NCI-H1092 (cell line): ENCODE data around the gene GRID1.
"Not testable (repeated sequence)": the region's sequence is repeated elsewhere in the genome, so short reads cannot be mapped to it uniquely, and the experiment has no call there.

Experiments used
- DNase-seq: peaks from one replicate; lab custom pipeline; 2025; lab: John Stamatoyannopoulos, UW

The GRID1 gene

DNA sequence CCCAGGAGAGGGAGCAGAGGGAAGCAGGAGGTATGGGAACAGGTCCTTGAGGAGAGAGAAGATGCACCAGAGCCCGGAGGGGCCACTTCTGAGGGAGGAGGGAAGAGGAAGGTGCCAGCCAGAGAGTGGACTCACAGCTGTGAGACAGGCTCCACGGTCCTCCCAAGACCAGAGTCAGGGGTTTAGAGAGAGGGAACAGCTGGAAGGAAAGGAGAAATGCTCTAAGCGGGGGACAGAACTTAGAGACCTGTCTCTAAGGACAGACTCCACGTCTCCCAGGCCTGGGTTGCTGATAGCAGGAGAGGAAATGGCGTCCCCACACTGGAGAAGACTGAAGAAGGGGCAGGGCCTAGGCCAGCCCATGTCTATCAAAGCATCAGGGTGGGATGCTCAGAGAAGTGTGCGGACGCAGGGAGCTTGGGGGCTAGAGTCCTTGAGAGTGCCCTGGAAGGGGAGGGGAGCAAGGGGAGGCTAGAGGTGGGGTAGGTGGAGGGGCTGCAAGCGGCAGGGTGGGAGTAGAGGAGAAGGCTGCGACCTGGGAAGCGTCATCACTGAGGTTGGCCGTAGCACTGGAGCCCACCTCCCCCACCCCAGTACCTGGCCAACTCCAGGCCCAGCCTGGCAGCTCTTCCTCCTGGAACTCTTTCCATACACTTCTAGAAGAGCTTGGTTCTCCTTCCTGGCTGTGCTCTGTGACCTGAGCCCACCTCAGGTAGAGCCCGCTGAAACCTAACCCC is 25.6 kb upstream of the GRID1 start:
- DNase-seq, result no peak

DNA sequence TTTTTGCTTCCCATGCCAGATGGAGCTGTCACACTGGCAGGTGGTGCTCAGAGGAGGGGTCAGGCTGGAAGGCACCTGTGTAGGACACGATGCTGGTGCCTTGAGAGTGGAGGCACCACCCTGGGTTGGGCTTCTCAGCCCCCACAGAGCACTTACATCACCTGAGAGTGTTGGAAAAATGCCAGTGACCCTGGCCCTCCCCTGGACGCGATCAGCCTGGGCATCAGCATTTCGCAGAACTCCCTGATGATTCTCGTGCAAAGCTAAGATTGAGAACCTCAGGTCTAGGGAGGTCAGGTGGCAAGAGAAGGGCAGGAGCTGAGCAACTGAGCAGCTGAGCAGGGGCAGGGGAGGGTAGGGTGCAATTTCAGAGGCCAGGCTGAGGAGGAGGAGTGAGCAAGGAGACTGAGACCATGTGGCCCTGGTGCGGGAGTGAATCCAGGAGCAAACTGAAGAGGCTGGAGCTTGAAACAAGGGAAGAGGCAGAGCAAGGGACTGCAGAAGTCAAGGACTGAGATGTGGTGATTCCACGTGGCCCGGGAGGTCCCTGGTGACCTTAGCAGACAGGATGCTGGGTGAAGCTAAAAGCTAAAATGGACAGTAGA is 24.7 kb upstream of the GRID1 start:
- DNase-seq, result no peak

DNA sequence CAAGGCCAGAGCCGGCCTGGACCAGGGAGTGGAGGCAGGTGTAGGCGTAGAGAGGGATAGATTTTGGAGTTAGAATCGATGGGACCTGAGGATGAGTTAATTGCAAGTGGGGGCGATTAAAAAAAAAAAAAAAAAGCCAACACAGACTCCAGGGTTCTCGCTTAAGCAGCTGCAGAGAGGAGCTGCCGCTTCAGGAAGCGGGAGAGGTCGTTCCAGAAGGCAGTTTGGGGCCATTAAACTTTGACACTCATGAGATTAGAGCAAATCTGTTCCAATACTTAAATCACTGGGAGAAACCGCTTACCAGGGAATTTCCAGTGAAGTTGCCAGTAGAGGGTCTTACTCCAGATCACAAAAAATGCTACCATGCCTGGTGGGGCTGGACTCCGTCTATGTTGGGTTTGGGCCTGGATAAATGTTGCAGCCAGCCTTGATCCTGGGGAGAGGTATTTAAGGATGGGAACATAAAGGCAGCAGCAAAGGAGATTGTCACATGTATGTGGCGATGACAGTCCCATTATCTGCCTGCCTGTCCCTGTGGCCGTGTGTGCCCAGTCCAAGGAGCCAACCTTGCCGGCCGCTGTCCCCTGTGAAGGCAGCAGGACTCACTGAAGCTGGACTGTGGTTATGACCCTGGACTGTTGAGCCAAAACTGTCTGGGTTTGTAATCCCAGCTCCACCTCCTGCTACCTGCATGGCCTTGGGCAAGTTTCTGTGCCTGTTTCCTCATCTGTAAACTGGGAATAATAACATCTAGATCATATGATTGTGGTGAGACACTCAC is 23.9 kb upstream of the GRID1 start:
- no peak for DNase-seq

DNA sequence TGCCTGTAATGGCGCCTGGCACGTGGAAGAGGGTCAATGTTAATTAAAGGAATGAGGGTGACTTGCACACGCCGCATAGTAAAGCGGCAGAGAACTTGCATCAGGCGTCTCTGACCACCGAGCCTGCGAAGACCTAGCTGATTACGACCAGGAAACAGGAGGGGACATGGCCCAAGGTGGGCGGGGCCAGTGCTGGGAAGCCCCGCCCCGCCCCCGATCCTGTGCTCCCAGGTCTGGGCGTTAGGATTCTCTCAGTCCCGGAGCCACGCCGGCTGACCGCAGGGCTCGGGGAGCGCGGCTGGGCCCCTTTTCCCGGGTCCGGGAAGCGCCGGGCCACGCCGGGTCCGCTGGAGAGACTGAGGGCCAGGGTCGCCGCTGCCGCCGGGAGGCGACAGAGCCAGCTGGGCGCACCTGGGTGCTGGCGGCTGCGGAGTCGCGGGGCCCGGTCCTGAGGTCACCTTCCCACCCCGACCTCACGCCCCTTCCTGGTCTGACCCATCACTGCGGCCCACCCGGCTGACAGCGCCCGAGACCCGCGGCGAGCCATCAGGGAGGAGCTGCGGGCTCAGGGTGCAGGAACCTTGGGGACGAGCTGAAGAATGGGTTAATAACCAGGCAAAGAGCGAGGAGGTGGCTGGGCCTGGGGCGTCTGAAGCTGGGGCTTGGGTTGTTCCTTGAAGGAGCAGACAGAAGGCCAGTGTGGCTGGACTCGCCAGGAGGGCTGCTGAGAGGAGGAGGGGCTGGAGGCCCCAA is 23.0 kb upstream of the GRID1 start:
- DNase-seq, result no peak

DNA sequence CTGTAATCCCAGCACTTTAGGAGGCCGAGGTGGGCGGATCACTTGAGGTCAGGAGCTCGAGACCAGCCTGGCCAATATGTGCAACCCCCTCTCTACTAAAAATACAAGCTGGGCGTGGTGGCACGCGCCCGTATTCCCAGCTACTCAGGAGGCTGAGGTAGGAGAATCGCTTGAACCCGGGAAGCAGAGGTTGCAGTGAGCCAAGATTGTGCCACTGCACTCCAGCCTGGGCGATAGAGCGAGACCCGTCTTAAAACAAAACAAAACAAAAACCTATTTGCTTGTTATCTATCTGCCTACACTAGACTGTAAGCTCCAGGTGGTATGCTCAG is 22.5 kb upstream of the GRID1 start:
- not testable (repeated sequence) for DNase-seq

DNA sequence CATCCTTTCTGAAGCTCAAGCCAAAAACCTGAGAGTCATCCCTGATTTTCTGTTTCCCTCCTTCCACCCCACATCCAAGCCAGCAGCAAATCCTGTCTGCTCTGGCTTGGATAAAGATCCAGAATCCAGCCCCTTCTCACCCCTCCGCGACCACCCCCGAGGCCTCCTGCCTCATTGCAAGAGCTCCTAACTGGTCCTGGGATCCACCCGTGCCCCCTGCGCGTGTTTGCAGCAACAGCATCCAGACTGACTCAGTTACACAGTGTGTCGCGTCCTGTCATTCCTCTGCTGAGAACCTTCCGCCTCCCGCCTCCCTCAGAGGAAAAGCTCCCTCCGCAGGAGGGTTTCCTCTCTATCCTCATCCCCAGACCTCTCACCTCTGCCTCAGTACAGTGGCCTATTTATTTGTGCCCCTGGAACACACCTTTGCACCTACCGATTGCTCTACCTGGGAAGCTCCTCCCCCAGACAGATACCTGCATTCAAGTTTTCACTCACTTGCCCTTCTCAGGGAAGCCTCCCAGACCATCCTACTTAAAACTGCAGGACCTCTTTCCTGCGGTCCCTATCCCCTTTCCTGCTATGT is 21.6 kb upstream of the GRID1 start:
- no peak for DNase-seq

DNA sequence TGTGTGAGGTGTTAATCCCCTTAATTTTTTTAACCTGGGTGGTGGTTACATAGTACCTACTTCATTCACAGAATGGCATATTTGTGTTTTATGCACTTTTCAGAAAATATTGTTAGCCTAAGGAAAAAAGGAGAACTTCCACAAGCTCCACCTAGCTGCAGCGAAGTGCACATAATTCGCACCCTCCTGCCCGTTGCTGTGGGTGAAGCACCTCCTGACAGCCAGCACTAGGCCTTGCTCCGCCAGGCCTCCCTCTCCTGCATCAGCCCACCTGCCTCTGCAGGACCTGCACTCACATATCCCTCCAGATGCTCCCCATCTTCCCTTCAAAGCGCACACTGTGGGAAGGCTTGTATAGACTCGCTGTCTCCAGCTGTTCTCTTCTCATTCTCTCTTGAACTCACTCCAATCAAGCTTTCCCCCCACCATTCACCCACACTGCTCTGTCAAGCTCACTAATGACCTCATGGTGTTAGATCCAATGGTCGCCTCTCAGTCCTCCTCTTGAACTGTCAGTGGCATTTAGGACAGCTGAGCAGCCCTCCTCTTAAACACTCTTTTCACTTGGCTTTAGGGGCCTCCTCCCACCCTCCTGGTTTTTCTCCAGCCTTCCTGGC is 20.7 kb upstream of the GRID1 start:
- no peak for DNase-seq

DNA sequence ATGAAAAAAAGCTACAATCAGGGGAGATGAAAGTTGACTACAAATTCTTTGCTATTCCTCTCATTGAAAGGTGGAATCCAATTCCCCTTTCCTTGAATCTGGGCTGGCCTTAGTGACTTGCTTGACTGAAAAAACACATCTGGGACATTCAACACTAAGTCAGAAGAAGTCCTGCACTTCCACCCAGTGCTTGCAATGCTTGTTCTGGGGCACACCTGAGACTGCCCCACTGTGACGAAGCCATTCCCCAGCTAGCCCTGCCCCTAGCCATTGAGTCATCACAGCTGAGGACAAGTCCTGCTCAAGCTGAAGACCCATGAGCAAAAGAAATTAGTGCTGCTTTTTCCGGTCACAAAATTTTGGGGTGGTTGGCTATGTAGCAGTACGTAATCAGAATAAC is 19.2 kb upstream of the GRID1 start:
- no peak for DNase-seq

DNA sequence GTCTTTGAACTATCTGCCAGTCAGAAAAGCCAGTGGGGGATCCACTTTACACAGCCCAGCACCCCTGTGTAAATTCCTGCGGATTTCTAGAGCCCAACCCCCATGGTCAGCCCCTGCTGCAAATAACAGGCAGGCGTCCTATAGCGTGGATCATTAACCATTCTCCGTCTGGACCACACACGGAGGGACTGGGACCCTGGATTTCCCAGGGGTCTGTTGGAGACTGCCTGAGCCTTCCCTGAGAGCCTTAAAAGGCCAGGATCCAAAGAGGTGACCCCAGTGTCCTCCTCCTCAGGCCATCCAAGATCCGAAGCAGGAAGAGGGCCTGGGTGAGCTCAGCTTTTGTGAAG is 11.2 kb upstream of the GRID1 start:
- DNase-seq, result no peak

DNA sequence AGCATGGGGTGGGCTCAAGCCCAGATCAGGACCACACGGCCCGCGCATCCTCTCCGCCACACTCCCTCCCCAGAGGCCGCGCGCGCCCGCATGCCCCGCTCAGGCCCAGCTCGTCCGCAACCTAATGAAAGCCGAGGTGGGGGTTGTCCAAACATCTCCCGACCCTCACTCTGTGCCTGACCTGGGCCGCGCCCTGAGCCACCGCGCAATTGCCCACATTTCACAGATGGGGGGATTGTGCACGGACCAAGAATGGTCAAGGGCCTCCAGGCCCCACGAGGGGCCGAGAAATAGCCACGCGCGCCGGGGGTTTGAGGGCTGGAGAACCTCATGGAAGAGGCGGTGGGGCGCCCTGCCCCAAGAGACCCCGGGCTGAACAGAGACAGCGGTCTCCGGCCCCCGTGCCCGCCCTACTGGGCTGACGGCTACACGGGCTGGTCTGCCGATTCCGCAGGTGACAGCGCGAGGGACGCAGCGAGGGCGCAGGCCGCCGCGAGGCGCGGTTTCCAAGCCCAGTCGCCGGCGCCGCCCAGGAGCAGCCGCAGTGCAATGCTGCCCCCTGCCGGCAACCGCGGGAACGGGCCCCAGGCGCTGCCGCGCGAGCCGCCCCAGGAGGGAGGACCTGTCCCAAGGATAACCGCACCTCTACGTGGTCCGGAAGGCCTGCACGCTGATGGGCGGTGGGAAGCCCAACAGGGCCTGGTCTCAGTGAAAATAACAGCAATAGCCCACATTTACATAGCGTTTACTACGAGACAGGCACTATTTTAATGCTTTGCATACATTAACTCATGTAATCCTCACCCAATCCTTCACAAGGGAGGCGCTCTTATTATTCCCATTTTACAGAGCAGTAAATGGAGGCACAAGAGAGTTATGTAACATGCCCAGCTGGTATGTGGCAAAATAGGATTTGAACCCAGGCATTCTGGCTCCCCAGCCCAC is 10.5 kb upstream of the GRID1 start:
- DNase-seq, result no peak

DNA sequence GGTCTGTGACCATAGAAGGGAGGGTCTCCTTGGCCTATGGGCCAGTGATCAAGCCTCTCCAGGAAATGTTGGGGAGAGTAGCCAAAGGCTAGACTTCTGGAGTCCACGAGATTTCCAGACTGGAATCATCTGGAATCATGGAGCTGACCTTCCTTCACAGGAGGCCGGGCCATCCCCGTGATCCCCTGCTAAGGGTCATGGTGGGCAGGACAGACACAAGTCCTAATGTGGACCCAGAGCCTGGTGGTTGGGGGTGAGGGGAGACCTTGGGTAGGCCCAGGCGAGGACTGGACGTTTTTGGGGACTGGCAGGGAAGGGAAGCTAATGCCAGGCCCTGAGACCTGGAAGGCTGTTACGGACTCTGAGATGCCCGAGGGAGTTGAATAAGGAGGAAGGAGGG is 9.8 kb upstream of the GRID1 start:
- DNase-seq, result no peak

DNA sequence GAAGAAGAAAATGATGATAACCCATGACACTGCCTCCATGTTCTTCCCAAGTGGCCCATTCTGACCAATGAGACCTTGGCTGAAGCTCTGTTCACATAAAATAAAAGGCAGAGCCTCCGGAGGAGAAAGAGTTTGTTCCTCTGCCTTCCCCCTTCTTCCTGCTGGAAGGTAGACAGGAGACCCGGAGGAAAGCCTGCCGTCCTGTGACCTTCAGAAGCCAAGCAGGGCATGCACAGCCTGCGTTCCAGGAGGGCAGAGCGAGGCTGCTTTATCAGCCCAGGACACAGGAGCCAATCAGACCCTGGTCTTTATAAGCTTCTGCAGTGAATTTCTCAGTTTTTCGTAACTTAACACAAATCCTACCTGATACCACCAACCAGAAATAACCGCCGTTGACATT is 8.6 kb upstream of the GRID1 start:
- no peak for DNase-seq

DNA sequence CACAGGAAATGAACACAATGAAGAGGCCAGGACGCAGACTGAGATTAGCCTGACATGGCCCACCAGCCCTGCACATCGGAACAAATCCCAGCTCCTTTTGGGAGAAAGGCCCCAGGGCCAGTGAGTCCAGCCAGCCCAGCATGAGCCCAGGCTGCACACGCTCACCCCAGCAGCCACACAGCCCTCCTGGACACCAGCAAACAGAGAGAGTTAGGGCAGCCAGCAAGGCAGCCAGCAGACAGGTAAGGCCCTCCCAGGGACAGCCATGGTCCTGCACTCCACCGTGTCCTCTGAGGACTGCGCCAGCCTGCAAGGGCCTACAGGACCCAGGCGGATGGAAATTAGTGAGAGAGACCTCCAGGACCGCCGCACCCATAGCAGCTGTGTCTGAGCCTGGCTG is 8.1 kb upstream of the GRID1 start:
- no peak for DNase-seq

DNA sequence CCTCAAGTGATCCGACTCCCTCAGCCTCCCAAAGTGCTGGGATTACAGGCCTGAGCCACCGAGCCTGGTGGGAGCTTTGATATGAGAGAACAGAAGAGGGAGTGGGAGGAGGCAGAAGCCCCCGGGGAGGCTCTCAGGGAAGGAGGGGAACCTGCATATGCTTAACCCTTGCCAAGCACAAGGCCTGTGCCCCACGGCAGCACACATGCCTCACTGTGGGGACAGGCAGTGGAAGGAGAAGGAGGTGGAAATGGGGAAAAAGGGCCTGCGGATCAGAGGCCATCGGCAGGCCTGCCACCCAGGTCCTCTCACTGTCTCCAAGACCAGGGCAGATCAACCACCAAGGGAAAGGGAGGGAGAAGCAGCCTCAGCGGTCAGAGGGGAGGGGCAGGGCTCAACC is 7.2 kb upstream of the GRID1 start:
- DNase-seq, result no peak

DNA sequence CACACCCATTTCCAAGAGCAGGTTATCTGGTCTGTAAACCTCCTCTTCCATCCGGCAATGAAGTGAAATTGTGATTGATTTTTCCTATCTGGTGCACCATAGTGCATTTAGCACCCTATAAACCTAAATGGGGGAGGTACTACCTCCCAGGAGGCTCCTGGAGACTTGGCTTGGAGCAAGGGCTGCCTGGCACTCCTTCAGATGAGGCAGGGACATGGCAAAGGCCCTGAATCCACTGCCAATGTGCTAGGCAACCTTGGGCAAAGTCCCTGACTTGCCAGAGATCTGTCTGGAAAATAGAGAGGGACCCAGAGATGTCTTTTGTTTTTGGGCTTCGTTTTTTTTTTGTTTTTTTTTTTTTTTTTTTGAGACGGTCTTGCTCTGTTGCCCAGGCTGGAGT is 6.7 kb upstream of the GRID1 start:
- no peak for DNase-seq

DNA sequence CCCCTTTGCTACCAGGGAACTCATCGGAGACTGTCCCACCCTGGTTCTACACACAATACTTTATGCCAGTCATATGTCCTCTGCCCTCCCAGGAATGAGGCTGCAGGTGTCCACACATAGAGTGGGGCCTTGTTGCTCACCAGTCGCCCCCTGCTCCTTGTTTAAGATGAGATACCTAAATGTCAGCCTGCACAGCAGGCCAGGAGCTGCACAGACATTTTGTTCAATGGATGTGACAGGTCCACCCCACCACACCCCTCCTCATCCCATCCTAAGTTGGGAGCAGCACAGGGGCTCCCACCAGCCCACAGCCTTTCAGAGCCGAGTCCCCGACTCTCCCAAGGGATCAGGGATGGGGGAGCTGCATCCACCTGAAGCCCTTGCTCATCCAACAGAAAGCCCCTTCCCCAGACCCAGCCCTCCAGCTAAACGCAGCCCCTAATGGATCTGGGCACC is 6.2 kb upstream of the GRID1 start:
- DNase-seq, result no peak

DNA sequence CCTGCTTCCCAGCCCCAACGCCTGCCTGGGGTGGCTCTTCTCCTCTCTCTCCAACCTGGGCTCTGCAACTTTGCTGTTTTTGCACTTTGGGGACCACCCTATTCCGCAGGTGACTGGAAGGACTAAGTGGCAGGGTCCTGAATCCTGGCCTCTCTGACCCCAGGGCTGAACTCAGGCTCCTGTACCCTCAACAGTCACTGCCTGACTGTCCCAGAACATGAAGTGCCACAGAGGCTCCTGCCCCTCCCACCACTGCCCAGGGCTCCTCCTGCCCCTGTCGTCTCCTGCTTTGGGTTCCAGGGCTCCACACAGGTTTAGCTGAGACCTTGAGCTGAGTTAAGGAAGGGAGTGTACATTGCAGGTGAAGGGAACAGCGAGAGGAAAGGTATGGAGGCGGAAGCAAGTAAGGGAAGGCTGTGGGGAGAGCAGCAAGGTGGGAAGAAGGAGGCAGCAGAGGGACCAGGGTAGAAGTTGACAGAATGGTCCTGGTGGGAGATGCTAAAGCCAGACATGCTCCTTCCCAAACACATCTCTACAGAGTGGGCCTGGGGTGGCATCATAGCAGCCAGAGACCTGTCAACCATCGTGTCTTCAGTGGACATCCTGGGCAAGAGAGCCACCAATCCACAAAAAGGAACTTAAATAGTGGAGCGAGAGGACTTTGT is 5.7 kb upstream of the GRID1 start:
- no peak for DNase-seq

DNA sequence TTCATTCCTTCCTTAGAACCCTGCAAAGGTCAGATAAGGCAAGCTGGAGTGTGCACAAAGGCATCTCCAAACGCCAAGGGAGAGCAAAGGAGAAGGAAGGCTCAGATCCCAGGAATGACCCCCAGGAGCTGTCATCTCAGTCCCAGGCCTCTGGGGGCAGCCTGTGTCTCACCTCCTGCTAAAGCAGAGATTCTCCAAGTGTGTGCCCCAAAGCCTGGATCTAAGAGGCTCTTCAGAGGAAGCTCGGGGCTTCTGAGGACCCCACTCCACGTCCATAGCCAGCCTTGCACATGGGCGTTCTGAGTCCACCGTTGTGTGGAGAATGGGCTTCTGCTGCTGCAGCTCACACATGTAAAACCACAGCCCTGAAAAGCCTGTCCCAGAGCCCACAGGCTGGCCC is 5.1 kb upstream of the GRID1 start:
- no peak for DNase-seq

DNA sequence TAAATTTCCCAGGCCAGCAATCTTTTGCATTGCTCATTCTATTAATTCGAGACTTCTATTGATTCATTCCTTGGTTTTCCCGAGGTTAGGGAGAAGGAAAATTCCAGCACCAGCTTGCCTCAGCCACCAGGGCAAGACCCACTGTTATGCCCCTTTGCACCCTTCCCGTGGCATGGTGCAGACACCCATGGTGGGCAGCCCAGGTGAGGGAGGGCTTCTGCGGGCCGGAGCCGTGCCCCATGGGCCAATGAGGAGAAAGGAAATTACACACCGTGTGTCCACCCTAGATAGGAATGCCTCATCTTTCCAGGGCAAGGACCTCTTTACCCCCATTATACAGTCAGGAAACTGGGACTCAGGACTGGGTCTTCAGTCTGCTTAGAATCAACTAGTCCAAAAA is 4.5 kb upstream of the GRID1 start:
- DNase-seq, result no peak

DNA sequence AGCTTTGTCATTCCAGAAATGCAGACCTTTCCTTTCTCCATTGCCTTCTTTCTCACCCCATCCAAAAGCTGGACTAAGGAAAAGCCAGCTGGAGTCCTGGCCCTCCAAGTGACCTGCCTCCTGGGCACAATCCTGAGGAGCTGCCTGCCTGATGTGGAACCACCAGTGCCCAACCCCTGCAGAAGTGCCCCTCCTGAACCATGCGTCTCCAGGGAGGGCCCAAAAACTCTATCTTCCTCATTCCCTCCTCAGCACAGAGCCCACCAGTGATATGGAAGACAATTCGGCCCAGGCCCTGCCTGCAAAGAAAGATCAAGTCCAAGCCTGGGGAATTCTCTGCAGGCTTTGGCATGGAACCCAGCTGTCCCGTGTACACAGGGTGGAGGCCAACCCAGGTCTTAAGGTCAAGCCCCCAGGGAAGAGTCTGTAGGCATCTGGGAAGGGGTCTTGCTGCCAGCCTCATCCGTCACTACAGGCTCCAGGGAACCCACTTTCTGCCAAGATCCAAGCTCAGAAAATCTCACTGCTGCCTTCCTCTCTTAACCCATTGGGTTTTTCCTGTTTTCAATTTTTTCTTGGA is 3.5 kb upstream of the GRID1 start:
- no peak for DNase-seq
